ENCODE measurements around the gene NELL1.

DNA sequence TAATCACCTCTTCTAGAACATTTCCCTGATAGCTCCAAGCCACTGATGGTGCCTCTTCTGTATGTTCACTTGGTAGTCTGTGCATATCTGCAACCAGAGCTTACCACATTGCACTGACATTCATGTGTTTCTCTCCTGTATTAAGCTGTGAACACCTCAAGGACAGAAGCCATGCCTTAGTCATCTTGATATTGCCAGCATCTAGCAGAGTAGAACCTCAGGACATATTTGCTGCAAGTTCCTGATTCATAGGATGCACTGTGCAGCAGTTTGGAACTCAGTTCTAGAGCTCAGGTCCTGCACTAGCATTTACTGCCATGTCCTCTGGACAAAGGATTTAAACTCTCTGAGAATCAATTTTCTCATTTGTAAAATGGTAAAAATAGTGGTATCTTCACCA is 801.1 kb downstream of the NELL1 start:
- TF ChIP-seq GATA3 (IDR thresholded peaks at IDR 0.05; ENCODE audit: low read depth, low read length) (no peak), GATA2 (IDR thresholded peaks at IDR 0.05; ENCODE audit: low read depth, low read length) (no peak)
